Gastrocnemius medialis (tissue), 4 donors: Measurements from ENCODE around the gene CARD6. TPM values are rescaled to one million over a fixed set of nuclear protein-coding genes. Genes with fewer than 3 reads are reported as not detected.
"Not testable (repeated sequence)": the region's sequence is repeated elsewhere in the genome, so short reads cannot be mapped to it uniquely, and the experiment has no call there.

Source experiments
- ATAC-seq, 2 donors: fragments of 150-250 bp; one replicate each; pipeline ENCODE4 v1.9.1; 2016
- DNase-seq, 2 donors: peaks; one replicate each; pipeline ENCODE4 v3.0.0-alpha.2; 2019
- H3K27ac ChIP-seq, 4 donors: fragments of 200-600 bp; sonication (generic); 1 replicate in 1 of 4; 2 replicates in 3 of 4; pipeline ENCODE4 v1.5.1; 2016 to 2018; ENCODE audit warnings: mild to moderate bottlenecking in 2 of 4, moderate library complexity in 1 of 4
- H3K27me3 ChIP-seq, 3 donors: fragments of 200-600 bp; sonication (generic) in 2 of 3; 1 replicate in 1 of 3; 2 replicates in 2 of 3; pipeline versions ENCODE4 v1.5.1 to v1.6.0; 2016 to 2019; ENCODE audit warnings: mild to moderate bottlenecking in 1 of 3, moderate library complexity in 1 of 3
- H3K36me3 ChIP-seq, 2 donors: fragments of 200-600 bp; sonication (generic) in 1 of 2; one replicate each; pipeline ENCODE4 v1.5.1; 2017 to 2018
- H3K4me1 ChIP-seq, 2 donors: fragments of 200-600 bp; sonication (generic) in 1 of 2; one replicate each; pipeline ENCODE4 v1.5.1; 2016 to 2017; ENCODE audit warnings: mild to moderate bottlenecking in 2 of 2
- H3K4me3 ChIP-seq, 4 donors: fragments of 200-600 bp; sonication (generic) in 3 of 4; 1 replicate in 1 of 4; 2 replicates in 3 of 4; pipeline ENCODE4 v1.5.1; 2016 to 2019; ENCODE audit warnings: mild to moderate bottlenecking in 2 of 4
- H3K9me3 ChIP-seq, 3 donors: fragments of 200-600 bp; sonication (generic) in 2 of 3; 1 replicate in 1 of 3; 2 replicates in 2 of 3; pipeline ENCODE4 v1.5.1; 2016 to 2019
- POLR2A ChIP-seq, 2 donors: fragments of 450-650 bp; IDR thresholded peaks; one replicate each; pipeline ENCODE4 v1.6.1; 2017; ENCODE audit warnings: antibody characterized with exemption in 2 of 2, mild to moderate bottlenecking in 2 of 2, moderate library complexity in 2 of 2
- in situ Hi-C, 4 donors: fragments of 200-750 bp; cut with MboI; loops; one replicate each; pipeline versions ENCODE4 v1.15.0 to v1.8.0; 2017; ENCODE audit warnings: low sequenced_read_pairs in 4 of 4
- intact Hi-C: fragments of 100-400 bp; cut with DNase I; formaldehyde crosslinking; loops from one replicate; pipeline ENCODE4 v1.15.1; 2023; ENCODE audit warnings: low total_unique reads
- total RNA-seq, 4 donors: library from RNA; depleted of rRNA; stranded (reverse); fragments of >200 nt; gene quantifications; one replicate each; pipeline versions ENCODE4 v1.1.0 to v1.2.3, GENCODE V29; 2016
- TF ChIP-seq, protein P1 (sequence below), 5 experiments: fragments of 450-650 bp in 3 of 5; fragments of 200-600 bp in 2 of 5; sonication (generic) in 2 of 5; IDR thresholded peaks in 4 of 5; conservative IDR thresholded peaks in 1 of 5; 1 replicate in 4 of 5; 2 replicates in 1 of 5; pipeline ENCODE4 v1.5.1; 2016 to 2019; ENCODE audit warnings: antibody characterized with exemption in 5 of 5, mild to moderate bottlenecking in 3 of 5, moderate library complexity in 3 of 5

Gene CARD6
- total RNA-seq, 4 donors from 2014 or later: 3.6 to 4.5 (median 3.8) TPM

DNA sequence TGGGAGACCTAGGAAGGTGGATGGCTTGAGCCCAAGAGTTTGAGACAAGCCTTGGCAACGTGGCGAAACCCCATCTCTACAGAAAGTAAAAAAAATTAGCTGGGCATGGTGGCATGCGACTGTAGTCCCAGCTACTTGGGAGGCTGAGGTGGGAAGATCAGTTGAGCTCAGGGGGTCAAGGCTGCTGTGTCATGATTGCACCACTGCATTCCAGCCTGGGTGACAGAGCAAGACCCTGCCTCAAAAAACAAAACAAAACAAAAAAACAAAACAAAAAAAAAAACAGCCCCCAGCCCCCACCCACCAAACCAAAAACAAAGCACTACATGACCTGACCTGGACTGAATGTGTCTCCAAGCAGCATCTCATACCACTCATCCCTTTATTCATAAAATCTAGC lies 34.8 kb downstream of the CARD6 start:
- TF ChIP-seq, protein P1, sequence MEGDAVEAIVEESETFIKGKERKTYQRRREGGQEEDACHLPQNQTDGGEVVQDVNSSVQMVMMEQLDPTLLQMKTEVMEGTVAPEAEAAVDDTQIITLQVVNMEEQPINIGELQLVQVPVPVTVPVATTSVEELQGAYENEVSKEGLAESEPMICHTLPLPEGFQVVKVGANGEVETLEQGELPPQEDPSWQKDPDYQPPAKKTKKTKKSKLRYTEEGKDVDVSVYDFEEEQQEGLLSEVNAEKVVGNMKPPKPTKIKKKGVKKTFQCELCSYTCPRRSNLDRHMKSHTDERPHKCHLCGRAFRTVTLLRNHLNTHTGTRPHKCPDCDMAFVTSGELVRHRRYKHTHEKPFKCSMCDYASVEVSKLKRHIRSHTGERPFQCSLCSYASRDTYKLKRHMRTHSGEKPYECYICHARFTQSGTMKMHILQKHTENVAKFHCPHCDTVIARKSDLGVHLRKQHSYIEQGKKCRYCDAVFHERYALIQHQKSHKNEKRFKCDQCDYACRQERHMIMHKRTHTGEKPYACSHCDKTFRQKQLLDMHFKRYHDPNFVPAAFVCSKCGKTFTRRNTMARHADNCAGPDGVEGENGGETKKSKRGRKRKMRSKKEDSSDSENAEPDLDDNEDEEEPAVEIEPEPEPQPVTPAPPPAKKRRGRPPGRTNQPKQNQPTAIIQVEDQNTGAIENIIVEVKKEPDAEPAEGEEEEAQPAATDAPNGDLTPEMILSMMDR (IDR thresholded peaks at IDR 0.05 in 4 of 5, conservative IDR thresholded peaks at IDR 0.05 in 1 of 5): no peak
- no peak for TF ChIP-seq POLR2A (IDR thresholded peaks at IDR 0.05)
- H3K4me1 ChIP-seq: peaks cover 0 to 4% of the 10 kb centered on the region in 2 donors
- in situ Hi-C loops (loop anchor here in 3 of 4 donors (25.0 kb wide), 2 partner anchors 1164 to 1289 kb away; no protein-coding TSS in a partner anchor), intact Hi-C loops (loop anchor here (5.0 kb wide), 1 partner anchor 119 kb away; the partner anchor contains the start of gene TTC33)
- no peak overlapping the region for H3K4me3 ChIP-seq
- no peak overlapping the region for H3K27ac ChIP-seq
- H3K36me3 ChIP-seq: no peaks in the 10 kb centered on the region
- ATAC-seq (no peak), DNase-seq (no peak)
- H3K27me3 ChIP-seq: no peaks in the 10 kb centered on the region
- no peaks in the 10 kb centered on the region for H3K9me3 ChIP-seq

DNA sequence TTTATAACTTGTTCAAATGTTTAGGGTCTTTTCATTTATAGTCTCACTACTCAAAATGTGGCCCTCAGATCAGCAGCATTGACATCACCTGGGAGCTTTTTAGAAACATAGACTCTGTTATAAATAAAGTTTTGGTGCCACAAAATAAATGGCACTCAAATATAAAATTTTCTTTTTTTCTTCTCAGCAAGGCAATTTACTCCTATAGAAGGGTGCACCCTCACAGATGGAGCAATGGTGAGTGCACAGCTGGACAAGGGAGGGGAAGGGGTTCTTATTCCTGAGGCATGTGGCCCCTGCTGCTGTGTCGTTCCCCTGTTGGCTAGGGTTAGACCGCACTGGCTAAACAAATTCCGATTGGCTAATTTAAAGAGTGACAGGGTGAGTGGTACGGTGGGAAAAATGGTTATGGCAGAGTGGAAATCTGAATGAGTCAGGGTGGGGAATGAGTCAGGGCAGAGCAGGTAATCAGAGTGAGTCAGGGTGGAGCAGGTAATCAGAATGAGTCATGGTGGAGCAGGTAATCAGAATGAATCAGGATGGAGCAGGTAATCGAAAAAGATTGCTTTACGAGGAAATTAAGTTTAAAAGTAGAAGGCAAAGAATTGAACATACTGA lies 36.3 kb downstream of the CARD6 start:
- ATAC-seq (no peak), DNase-seq (no peak)
- H3K36me3 ChIP-seq: no peaks in the 10 kb centered on the region
- H3K4me3 ChIP-seq: no peak overlapping the region
- no peaks in the 10 kb centered on the region for H3K9me3 ChIP-seq
- intact Hi-C loops: loop anchor here (5.0 kb wide), 1 partner anchor 120 kb away; the partner anchor contains the start of gene TTC33
- no peaks in the 10 kb centered on the region for H3K27me3 ChIP-seq
- TF ChIP-seq POLR2A (IDR thresholded peaks at IDR 0.05): no peak
- TF ChIP-seq, protein P1 (IDR thresholded peaks at IDR 0.05 in 4 of 5, conservative IDR thresholded peaks at IDR 0.05 in 1 of 5): no peak
- no peak overlapping the region for H3K27ac ChIP-seq
- in situ Hi-C loops: loop anchor here in 3 of 4 donors (25.0 kb wide), 2 partner anchors 1165 to 1290 kb away; no protein-coding TSS in a partner anchor
- H3K4me1 ChIP-seq: peaks cover 0 to 4% of the 10 kb centered on the region in 2 donors

DNA sequence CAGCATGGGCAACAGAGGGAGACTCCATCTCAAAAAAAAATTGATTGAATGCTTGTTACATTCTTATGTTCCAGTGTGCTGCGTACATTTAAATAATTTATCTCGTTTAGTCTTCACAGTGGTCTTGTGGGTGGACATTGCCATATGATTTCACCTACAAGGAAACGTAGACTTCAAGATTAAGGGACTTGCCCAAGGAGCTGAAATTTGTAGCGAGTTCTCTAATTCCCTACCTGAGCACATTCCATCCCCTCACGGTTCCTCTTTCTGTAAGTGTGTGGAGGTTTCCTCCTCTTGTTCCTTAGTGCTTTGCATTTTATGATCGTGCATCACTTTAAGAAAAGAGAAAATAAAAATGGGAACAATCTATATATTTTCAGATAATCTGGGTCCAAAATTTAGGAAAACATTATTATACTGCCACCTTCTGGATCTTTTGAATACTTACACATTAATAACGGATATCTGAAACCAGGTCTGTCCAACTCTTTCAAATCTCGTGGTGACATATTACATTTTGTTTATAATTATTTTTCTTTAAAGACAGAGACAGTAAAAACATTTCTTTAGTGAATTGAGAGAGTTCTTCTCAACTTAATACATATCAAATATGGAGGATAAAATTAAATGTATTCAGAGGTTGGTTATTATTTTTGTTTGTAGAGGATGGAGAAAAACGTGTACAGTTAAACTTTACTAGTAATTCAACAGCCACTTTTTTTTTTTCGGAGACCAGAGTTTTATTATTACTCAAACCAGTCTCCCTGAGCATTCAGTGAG lies 38.2 kb downstream of the CARD6 start:
- no peaks in the 10 kb centered on the region for H3K36me3 ChIP-seq
- DNase-seq (no peak), ATAC-seq (peak in 1 of 2 donors; percentile 30)
- TF ChIP-seq, protein P1 (IDR thresholded peaks at IDR 0.05 in 4 of 5, conservative IDR thresholded peaks at IDR 0.05 in 1 of 5): peak; percentile 37 to 62 (median 40)
- no peak for TF ChIP-seq POLR2A (IDR thresholded peaks at IDR 0.05)
- H3K9me3 ChIP-seq: no peaks in the 10 kb centered on the region
- intact Hi-C loops (loop anchor here (5.0 kb wide), 1 partner anchor 122 kb away; the partner anchor contains the start of gene TTC33), in situ Hi-C loops (loop anchor here in 3 of 4 donors (25.0 kb wide), 2 partner anchors 1167 to 1292 kb away; no protein-coding TSS in a partner anchor)
- peaks cover 0 to 4% of the 10 kb centered on the region in 2 donors for H3K4me1 ChIP-seq
- no peak overlapping the region for H3K4me3 ChIP-seq
- no peaks in the 10 kb centered on the region for H3K27me3 ChIP-seq
- no peak overlapping the region for H3K27ac ChIP-seq

DNA sequence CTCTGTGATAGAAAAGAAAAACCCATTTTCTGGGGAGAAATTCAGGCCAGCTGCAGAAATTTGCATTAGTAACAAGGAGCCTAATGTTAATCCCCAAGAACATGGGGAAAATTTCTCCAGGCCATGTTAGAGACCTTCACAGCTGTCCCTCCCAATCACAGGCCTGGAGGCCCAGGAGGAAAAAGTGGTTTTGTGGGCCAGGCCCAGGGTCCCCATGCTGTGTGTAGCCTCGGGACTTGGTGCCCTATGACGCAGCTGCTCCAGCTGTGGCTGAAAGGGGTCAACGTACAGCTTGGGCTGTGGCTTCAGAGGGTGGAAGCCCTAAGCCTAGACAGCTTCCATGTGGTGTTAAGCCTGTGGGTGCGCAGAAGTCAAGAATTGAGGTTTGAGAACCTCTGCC lies 41.1 kb downstream of the CARD6 start:
- no peaks in the 10 kb centered on the region for H3K36me3 ChIP-seq
- intact Hi-C loops: no loop called here
- no peak overlapping the region for H3K4me3 ChIP-seq
- DNase-seq (no peak), ATAC-seq (no peak)
- in situ Hi-C loops: loop anchor here in 3 of 4 donors (10.0 to 25.0 kb wide), 3 partner anchors 127 to 1295 kb away; partner anchors contain the start of gene TTC33 (in 1 of the 3)
- H3K9me3 ChIP-seq: no peaks in the 10 kb centered on the region
- no peaks in the 10 kb centered on the region for H3K27me3 ChIP-seq
- no peak overlapping the region for H3K27ac ChIP-seq
- H3K4me1 ChIP-seq: peaks cover 0 to 4% of the 10 kb centered on the region in 2 donors
- TF ChIP-seq, protein P1 (IDR thresholded peaks at IDR 0.05 in 4 of 5, conservative IDR thresholded peaks at IDR 0.05 in 1 of 5): no peak
- TF ChIP-seq POLR2A (IDR thresholded peaks at IDR 0.05): no peak

DNA sequence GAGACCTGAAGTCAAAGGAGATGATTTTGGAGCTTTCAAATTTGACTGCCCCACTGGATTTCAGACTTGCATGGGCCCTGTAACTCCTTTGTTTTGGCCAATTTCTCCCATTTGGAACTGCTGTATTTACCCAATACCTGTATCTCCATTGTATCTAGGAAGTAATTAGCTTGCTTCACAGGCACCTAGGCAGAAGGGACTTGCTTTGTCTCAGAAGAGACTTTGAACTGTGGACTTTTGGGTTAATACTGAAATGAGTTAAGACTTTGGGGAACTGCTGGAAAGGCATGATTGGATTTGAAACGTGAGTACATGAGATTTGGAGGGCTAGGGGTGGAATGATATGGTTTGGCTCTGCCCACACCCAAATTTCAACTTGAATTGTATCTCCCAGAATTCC lies 41.9 kb downstream of the CARD6 start:
- DNase-seq, H3K4me1 ChIP-seq, H3K27ac ChIP-seq, ATAC-seq, H3K4me3 ChIP-seq, H3K36me3 ChIP-seq, H3K9me3 ChIP-seq, H3K27me3 ChIP-seq, intact Hi-C loops: not testable (repeated sequence)
- in situ Hi-C loops: loop anchor here in 3 of 4 donors (10.0 to 25.0 kb wide), 3 partner anchors 128 to 1296 kb away; partner anchors contain the start of gene TTC33 (in 1 of the 3)

DNA sequence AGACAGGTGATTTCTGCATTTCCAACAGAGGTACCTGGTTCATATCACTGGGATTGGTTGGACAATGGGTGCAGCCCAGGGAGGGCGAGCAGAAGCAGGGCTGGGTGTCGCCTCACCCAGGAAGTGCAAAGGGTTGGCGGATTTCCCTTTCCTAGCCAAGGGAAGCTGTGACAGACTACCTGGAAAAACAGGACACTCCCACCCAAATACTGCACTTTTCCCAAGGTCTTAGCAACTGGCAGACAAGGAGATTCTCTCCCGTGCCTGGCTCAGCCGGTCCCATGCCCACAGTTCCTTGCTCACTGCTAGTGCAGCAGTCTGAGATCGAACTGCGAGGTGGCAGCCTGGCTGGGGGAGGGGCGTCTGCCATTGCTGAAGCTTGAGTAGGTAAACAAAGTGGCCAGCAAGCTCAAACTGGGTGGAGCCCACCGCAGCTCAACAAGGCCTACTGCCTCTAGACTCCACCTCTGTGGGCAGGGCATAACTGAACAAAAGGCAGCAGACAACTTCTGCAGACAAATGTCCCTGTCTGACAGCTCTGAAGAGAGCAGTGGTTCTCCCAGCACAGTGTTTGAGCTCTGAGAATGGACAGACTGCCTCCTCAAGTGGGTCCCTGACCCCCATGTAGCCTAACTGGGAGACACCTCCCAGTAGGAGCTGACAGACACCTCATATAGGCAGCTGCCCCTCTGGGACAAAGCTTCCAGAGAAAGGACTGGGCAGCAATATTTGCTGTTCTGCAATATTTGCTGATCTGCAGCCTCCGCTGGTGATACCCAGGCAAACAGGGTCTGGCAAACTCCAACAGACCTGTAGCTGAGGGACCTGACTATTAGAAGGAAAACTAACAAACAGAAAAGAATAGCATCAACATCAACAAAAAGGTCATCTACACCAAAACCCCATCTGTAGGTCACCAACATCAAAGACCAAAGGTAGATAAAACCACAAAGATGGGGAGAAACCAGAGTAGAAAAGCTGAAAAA lies 54.6 kb downstream of the CARD6 start:
- H3K36me3 ChIP-seq, DNase-seq, H3K27ac ChIP-seq, H3K27me3 ChIP-seq, ATAC-seq, H3K4me1 ChIP-seq, H3K9me3 ChIP-seq, H3K4me3 ChIP-seq, intact Hi-C loops: not testable (repeated sequence)
- in situ Hi-C loops: loop anchor here in 3 of 4 donors (25.0 kb wide), 2 partner anchors 1183 to 1308 kb away; no protein-coding TSS in a partner anchor
